GM19372 (cell line): ENCODE results near the gene FAM156B.
"Not testable (repeated sequence)": the region's sequence is repeated elsewhere in the genome, so short reads cannot be mapped to it uniquely, and the experiment has no call there.

ENCODE experiments used
- ATAC-seq: cut with Tn5 transposase; IDR thresholded peaks from one replicate; pipeline ENCODE4 v1.9.1; 2021; ENCODE audit warnings: mild to moderate bottlenecking, low read depth, moderate library complexity; ENCODE audit not compliant: unreplicated experiment

Gene FAM156B

DNA sequence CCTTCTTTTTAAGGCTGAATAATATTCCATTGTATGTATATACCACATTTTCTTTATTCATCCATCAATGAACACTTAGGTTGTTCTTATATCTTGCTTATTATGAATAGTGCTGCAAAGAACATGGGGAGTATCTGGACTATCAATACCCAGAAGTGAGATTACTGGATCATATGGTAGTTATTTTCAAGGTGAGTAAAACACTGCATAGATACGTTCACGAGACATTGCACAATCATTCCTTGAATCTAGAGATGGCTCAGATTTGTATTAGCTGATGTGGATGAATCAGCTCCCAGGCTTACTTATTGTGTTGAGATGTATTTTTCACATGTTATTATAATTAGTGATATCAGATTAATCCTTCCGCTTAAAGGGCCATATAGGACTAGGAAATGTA, 17.6 kb downstream of the FAM156B start:
- ATAC-seq, result not testable (repeated sequence)

DNA sequence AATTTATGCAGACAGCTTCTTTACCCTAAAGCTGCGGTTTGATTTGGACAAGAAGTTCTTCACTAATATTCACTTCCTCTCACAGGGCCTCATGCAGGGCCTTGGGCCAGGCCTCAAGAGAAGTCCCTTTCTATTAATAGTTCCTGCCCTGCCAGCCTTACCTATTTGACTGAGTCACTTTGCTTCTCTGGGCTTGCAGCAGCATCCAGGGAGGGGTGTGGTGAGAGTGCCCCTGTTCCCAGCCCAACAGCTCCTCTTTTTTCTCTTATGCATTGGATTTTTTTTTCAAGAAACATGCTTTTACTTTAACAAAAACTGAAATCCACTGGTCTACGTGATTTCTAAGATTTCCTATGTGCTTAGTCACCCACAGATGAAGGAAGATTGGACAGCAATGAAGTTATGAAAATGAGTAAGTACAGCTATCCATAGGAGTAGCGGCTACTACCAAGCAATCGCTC, 26.7 kb downstream of the FAM156B start:
- peak; percentile 20 for ATAC-seq

DNA sequence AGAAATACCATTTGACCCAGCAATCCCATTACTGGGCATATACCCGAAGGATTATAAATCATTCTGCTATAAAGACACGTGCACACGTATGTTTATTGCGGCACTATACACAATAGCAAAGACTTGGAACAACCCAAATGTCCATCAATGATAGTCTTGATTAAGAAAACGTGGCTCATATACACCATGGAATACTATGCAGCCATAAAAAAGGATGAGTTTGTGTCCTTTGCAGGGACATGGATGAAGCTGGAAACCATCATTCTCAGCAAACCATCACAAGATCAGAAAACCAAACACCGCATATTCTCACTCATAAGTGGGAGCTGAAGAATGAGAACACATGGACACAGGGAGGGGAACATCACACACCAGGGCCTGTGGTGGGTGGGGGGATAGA, 33.1 kb downstream of the FAM156B start:
- not testable (repeated sequence) for ATAC-seq

DNA sequence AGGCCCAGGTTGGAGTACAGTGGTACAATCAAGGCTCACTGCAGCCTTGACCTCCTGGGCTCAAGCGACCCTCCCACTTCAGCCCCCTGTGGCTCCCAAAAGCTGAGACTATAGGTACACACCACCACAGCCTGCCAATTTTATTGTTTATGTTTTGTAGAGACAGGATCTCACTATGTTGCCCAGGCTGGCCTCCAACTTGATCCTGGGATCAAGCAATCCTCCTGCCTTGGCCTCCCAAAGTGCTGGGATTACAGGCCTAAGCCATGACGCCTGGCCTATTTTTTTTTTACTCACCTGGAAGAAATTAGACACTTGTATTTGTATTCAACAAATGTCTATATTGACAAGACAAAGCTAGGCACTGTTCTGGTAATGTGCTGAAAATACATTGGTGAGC, 36.1 kb downstream of the FAM156B start:
- ATAC-seq, result no peak

DNA sequence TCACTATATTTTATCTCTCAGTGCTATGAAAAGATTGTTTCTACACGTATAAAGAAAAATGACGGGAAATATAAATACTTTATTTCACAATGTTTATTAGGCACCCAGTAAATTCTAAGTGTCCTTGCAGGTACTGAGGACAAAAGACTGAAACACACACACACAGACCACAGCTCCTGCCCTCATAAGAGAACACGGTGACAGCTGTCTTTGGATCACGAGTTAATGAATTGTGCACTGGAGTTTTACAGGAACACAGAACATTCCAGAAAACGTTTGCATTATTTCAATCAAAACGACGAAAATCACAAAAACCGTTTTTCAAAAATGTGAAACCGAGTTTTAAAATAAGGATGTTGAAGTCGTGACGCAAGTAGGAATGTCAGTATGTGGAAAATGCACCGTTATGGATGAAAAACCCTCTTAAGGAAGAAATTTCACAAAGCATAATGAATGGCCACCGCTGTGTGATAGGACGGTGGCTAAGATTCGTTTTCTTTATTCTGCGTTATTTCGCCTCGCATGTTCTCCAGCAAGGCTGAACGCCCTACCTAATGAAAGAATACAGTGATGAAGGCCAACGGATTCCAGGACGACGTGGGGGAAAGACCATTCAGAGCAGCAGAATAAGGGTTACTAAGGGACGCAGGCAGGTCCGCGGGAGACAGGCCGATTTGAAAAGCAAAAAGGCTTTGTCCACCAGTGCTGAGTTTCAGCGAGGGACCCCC, 37.0 kb downstream of the FAM156B start:
- no peak for ATAC-seq

DNA sequence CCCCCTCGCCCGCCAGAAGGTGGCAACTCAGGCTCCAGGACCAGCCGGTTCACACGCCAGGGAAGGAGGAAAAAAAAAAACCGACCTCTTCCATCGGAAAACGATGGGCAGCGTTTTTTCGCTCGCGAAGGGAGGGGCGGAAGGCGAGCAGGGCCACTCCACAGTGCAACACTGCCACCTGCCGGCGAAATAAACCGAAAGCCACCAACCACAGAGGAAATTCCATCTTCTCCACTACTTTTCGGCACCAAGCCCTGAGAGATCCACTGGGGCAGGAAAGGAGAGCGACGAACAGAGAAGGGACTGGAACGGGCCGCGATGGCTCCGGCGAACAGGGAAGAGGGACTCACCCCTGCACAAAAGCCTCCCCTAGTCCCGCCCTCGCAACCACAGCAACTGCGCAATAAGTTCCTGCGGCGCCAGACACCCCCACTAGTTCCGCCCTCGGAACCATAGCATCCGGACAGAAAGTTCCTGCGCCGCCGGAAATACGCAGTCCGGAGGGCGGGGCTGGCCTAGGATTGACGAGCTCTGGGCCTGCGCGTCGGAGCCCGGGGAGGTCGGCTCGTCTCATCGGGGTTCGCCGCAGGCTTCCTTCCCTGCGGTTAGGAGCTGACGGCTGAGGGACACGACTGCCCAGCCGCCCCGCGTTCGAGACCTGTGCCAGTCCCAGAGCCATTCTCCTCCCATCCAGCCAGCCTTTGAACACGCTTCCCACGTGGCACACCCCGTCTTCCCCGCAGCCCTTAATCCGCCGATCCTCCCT, 37.8 kb downstream of the FAM156B start:
- ATAC-seq, result peak; percentile 76

DNA sequence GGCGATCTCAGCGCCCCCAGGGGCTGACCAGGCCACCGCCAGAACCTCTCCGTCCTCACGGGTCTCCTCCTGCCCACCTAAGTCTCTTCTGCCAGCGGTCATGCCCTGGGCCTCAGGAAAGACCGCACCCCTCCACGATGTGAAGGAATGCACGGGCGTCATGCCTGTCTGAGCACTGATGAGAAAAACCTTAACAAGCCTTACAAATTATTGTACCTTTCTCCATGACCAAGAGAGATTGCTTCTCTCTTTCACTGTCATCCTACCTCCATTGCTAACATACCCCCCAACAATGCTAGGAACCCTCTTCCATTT, 38.3 kb downstream of the FAM156B start:
- not testable (repeated sequence) for ATAC-seq

DNA sequence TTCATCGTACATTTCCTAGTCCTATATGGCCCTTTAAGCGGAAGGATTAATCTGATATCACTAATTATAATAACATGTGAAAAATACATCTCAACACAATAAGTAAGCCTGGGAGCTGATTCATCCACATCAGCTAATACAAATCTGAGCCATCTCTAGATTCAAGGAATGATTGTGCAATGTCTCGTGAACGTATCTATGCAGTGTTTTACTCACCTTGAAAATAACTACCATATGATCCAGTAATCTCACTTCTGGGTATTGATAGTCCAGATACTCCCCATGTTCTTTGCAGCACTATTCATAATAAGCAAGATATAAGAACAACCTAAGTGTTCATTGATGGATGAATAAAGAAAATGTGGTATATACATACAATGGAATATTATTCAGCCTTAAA, 43.6 kb downstream of the FAM156B start:
- ATAC-seq, result not testable (repeated sequence)

DNA sequence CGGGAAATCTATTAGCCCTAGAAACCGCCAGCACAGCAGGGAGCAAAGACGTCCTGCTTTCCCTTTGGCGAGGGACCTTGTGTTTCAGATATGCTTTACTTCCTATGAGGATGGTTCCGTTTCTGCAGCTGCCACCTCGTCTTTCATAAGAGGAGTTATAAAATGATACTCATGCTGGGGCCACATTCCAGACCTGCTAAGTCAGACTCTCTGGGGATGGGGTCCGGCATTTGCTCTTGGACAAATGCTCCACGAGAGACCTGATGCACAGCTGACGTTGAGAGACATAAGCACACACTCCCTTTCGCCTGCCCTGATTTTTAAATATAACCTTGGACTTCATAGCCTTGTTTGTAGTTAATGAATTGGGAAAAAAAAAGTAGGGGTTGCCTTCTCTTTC, 44.6 kb downstream of the FAM156B start:
- ATAC-seq, result not testable (repeated sequence)

DNA sequence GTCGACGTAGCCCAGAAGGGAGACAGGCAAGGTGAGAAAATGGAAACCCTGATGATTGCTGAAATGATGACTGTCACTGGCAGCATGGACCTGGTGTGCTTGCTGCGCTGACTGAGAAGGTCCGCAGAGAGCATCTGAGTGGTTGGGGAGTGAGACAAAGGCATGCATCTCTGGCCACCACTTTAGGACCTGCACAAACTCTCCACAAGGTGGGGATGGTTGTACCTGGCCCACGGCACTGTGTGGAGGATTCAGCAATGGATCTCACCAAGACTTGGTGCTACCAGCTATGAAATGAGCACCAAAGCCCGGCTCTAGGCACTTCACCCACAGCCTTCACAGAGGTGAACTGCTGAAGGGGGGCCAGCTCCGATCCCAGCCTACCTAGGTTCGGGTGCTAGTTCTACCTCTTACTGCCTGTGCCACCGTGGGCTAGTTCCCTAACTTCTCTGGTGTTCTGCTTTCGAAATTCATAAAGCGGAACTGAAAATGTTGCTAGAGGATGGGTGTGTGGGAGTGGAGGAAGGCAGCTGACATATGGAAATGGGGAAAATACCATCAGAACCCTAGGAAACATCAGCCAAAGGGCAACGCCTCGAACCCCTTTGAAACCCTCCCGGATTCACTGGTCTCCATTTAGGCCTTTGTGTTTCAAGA, 48.8 kb downstream of the FAM156B start:
- not testable (repeated sequence) for ATAC-seq

DNA sequence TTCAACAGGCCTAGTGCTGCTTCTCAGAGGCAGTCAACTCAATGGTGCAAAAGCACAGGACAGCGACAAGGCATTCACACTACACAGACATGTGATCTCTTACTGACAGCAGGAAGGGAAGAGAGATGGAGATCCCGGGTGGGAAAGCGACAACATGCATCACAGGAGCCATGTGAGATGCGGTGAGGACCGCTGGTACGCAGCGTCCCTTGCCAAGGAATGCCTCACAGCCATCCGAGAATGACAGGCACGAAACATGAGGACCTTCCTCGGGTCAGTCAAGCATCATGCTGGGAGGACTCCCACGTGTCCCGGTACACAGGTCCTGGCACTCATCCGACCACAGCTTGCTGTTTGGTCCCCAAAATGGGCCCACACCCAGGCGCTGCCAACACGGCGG, 50.4 kb downstream of the FAM156B start:
- ATAC-seq, result not testable (repeated sequence)

DNA sequence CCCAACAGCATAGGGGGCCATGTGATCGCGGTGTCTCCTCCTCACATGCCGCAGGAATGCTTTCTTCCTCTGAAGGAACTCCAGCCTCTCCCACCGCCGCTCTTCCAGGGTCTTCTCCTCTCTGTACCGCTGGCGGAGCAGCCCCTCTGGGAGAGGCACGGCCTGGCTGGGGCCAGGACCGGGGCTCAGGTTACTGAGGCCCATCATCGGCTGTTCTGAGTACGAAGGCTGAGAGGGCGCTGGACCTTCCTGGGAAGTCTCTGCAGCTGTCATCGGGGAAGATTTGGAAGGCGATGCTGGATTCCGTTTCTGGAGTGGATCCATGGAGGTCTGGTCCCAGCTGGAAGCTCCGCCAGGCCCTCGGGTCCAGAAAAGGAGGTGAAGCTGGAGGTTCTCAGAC, 51.1 kb downstream of the FAM156B start:
- not testable (repeated sequence) for ATAC-seq

DNA sequence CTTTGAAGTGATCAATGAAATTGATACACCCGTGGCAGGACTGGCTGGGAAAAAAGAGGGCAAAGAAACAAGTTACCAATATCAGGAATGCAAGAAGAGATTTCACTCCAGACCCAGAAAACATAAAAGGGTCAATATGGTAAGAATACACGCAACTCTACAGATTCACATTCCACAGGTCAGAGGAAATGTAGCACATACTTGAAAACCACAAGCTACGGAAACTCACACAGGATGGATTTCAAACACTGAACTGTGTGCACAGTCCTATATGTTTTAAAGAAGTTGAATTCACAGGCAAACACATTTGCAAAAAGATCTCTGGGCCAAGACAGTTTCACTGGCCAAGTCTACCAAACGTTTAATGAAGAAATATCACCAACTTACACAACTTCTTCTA, 52.2 kb downstream of the FAM156B start:
- ATAC-seq, result not testable (repeated sequence)

DNA sequence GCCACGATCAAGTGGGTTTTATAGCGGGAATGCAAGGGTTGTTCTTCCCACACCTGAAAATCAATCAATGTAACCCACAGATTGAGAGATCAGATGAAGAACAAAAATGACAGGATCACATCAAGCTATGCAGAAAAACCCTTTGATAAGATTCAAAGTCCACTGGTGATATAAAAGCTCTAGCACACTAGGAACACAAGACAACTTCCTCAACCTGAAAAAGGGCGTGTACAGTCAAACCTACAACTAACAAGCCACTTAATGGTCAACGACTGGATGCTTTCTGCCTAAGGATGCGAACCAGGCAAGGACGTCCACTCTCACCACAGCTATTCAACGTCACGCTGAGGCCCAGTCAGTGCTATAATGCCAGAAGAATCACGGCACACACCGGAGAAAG, 52.8 kb downstream of the FAM156B start:
- ATAC-seq, result not testable (repeated sequence)
